ENCODE measurements around the gene PLA2G1B.

GRCh38 chr12:120343692-120344091, 16.1 kb upstream of the PLA2G1B start:
- no peak for TF ChIP-seq EZH2phosphoT487 (conservative IDR thresholded peaks at IDR 0.05; ENCODE audit: low read length)
- TF ChIP-seq CTCF (IDR thresholded peaks at IDR 0.05; ENCODE audit: insufficient read depth, low read length, poor library complexity, severe bottlenecking), result no peak

Measured in SU-DHL-6 (cell line).